Liver (tissue), 3 donors: ENCODE data around the gene FAM78B.

Experiments used
- CTCF ChIP-seq: fragments of 150-350 bp; IDR thresholded peaks from 2 replicates; pipeline ENCODE4 v1.5.1; 2017; ENCODE audit warnings: improper control_type of control experiment, low read depth, low read length; ENCODE audit not compliant: missing input control
- REST ChIP-seq: IDR thresholded peaks from 2 replicates; pipeline ENCODE4 v1.6.1; 2016; ENCODE audit warnings: antibody characterized with exemption, mild to moderate bottlenecking
- TAF1 ChIP-seq: conservative IDR thresholded peaks from 2 replicates; pipeline ENCODE4 v1.6.1; 2016; ENCODE audit warnings: antibody characterized with exemption, mild to moderate bottlenecking
- donor health status: healthy.
- donor health status: healthy.

- TF ChIP-seq CTCF (no peak), REST (no peak), TAF1 (no peak)
These were observed 11.7 kb downstream of the FAM78B start for GRCh38 chr1:166155108-166155507.
